ENCODE measurements around the gene OR1I1.
"Not testable (repeated sequence)": the region's sequence is repeated elsewhere in the genome, so short reads cannot be mapped to it uniquely, and the experiment has no call there.

OR1I1 gene

GRCh38 chr19:15081911-15082310 lies at the start of gene OR1I1:
Gene OR1I1 (plus strand): TSS chr19:15082211. CDS start chr19:15087066, 4,855 bp downstream.
- DNase-seq (no peak), ATAC-seq (no peak)
- Mint-ChIP-seq H3K9me3 (no peaks in the 10 kb centered on the region), H3K27ac (no peak within 1 kb of the TSS), H3K36me3 (ENCODE audit: low read depth) (no peaks in the 10 kb centered on the region), H3K4me1 (no peaks in the 10 kb centered on the region), H3K27me3 (peaks cover 18% of the 10 kb centered on the region), H3K4me3 (no peak within 1 kb of the TSS)

DNA sequence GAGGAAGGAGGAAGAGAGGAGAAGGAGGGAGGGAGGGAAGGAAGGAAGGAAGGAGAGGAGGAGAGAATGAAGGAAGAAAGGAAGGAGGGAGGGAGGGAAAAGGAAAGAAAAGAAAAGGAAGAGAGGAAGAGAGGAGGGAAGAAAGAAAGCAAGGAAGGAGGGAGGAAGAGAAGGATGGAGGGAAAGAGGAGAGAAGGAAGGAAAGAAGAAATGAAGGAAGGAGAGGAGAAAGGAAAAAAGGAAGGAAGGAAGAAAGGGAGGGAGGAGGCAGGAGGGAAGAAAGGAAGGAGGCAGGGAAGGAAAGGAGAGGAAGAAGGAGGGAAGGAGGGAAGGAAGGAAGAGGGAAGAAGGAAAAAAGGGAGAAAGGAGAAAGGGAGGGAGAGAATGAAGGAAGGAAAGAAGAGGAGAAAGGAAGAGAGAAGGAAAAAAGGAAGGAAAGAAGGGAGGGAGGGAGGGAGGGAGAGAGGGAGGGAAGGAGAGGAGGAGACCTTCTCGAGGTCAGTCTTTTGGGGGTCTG lies 46.2 kb upstream of the OR1I1 start:
- Mint-ChIP-seq H3K27ac (no peak overlapping the region), H3K9me3 (no peaks in the 10 kb centered on the region), H3K4me1 (no peaks in the 10 kb centered on the region), H3K4me3 (no peak overlapping the region), H3K27me3 (peaks cover 23% of the 10 kb centered on the region), H3K36me3 (ENCODE audit: low read depth) (no peaks in the 10 kb centered on the region)
- DNase-seq (no peak), ATAC-seq (no peak)

DNA sequence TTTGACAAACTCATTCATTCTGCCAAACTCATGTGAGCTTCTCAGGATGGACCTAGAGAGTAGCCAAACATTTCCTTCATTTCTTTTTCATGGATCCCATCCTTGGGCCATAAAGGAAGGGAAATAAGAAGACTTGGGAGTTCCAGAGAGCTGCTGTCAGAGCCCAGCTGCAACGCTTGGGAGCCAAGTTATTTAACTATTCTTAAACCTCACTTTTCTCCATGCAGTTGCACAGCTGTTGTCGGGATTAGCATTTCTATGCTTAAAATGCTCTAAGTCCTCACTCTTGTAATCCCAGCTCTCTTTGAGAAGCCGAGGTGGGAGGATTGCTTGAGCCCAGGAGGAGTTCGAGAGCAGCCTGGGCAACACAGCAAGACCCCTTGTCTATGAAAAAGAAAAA lies 44.4 kb upstream of the OR1I1 start:
- no peak overlapping the region for H3K27ac Mint-ChIP-seq
- peaks cover 23% of the 10 kb centered on the region for H3K27me3 Mint-ChIP-seq
- H3K36me3 Mint-ChIP-seq (ENCODE audit: low read depth) = no peaks in the 10 kb centered on the region
- H3K4me1 Mint-ChIP-seq = no peaks in the 10 kb centered on the region
- no peak overlapping the region for H3K4me3 Mint-ChIP-seq
- no peak for ATAC-seq
- no peaks in the 10 kb centered on the region for H3K9me3 Mint-ChIP-seq
- no peak for DNase-seq

GRCh38 chr19:15038294-15038693 lies 43.7 kb upstream of the OR1I1 start:
- DNase-seq (no peak), ATAC-seq (no peak)
- no peaks in the 10 kb centered on the region for H3K9me3 Mint-ChIP-seq
- H3K27me3 Mint-ChIP-seq = peaks cover 23% of the 10 kb centered on the region
- no peaks in the 10 kb centered on the region for H3K36me3 Mint-ChIP-seq (ENCODE audit: low read depth)
- no peak overlapping the region for H3K4me3 Mint-ChIP-seq
- no peak overlapping the region for H3K27ac Mint-ChIP-seq
- H3K4me1 Mint-ChIP-seq = no peaks in the 10 kb centered on the region

DNA sequence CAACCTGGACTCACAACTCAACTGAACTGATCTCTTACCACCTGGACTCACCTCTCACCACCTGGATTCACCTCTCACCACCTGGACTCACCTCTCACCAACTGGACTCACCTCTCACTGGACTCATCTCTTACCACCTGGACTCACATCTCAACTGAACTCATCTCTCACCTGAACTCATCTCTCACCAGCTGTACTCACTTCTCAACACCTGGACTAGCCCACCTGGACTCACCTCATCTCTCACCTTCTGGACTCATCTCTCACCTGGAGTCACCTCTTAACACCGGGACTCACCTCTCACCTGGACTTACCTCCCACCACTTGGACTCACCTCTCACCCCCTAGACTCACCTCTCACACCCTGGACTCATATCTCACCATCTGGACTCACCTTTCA lies 40.0 kb upstream of the OR1I1 start:
- H3K27me3 Mint-ChIP-seq = peaks cover 18% of the 10 kb centered on the region
- no peaks in the 10 kb centered on the region for H3K4me1 Mint-ChIP-seq
- no peaks in the 10 kb centered on the region for H3K9me3 Mint-ChIP-seq
- no peak overlapping the region for H3K4me3 Mint-ChIP-seq
- DNase-seq = no peak
- H3K36me3 Mint-ChIP-seq (ENCODE audit: low read depth) = no peaks in the 10 kb centered on the region
- H3K27ac Mint-ChIP-seq = no peak overlapping the region
- no peak for ATAC-seq

GRCh38 chr19:15042826-15043225 lies 39.2 kb upstream of the OR1I1 start:
- no peak for DNase-seq
- no peak for ATAC-seq
- Mint-ChIP-seq H3K36me3 (ENCODE audit: low read depth) (no peaks in the 10 kb centered on the region), H3K4me1 (no peaks in the 10 kb centered on the region), H3K9me3 (no peaks in the 10 kb centered on the region), H3K27ac (no peak overlapping the region), H3K4me3 (no peak overlapping the region), H3K27me3 (peaks cover 21% of the 10 kb centered on the region)

DNA sequence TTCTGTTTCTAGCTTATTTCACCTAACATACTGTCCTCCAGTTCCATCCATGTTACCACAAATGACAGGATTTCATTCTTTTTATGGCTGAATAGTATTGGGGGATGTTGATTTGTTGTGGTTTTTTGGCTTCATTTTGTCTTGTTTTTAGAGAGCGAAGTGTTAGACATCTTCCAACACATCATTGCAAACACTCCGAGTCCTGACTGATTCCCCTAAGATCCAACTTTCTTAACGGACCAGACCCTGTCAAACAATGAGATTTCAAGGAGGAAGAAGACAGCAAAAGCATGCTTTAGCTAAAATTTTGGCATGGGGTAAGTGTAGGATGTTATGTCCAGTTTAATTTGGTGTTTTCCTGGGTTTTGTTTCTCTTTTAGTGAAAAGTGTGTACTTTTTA lies 36.5 kb upstream of the OR1I1 start:
- DNase-seq (no peak), ATAC-seq (no peak)
- Mint-ChIP-seq H3K4me3 (no peak overlapping the region), H3K27ac (no peak overlapping the region), H3K9me3 (no peaks in the 10 kb centered on the region), H3K27me3 (peaks cover 24% of the 10 kb centered on the region), H3K36me3 (ENCODE audit: low read depth) (no peaks in the 10 kb centered on the region), H3K4me1 (no peaks in the 10 kb centered on the region)

- Mint-ChIP-seq H3K27ac (no peak overlapping the region), H3K36me3 (ENCODE audit: low read depth) (no peaks in the 10 kb centered on the region), H3K4me1 (no peaks in the 10 kb centered on the region), H3K4me3 (no peak overlapping the region), H3K27me3 (peaks cover 33% of the 10 kb centered on the region), H3K9me3 (no peaks in the 10 kb centered on the region)
- no peak for ATAC-seq
- DNase-seq = no peak
These were observed 34.3 kb upstream of the OR1I1 start for GRCh38 chr19:15047680-15048079.

GRCh38 chr19:15048128-15048527 lies 33.9 kb upstream of the OR1I1 start:
- Mint-ChIP-seq H3K9me3 (no peaks in the 10 kb centered on the region), H3K27me3 (peaks cover 33% of the 10 kb centered on the region), H3K4me1 (no peaks in the 10 kb centered on the region), H3K36me3 (ENCODE audit: low read depth) (no peaks in the 10 kb centered on the region), H3K27ac (no peak overlapping the region), H3K4me3 (no peak overlapping the region)
- DNase-seq = no peak
- ATAC-seq = no peak

- Mint-ChIP-seq H3K4me1 (no peaks in the 10 kb centered on the region), H3K9me3 (no peaks in the 10 kb centered on the region), H3K4me3 (no peak within 1 kb of the TSS), H3K36me3 (ENCODE audit: low read depth) (no peaks in the 10 kb centered on the region), H3K27me3 (peaks cover 29% of the 10 kb centered on the region), H3K27ac (no peak within 1 kb of the TSS)
- no peak for DNase-seq
- no peak for ATAC-seq
These were observed 33.0 kb upstream of the OR1I1 start, which contains the start of gene CASP14 for GRCh38 chr19:15048885-15049541. Gene CASP14 (plus strand): TSS chr19:15049480. CDS start chr19:15052252, 2,772 bp downstream.

DNA sequence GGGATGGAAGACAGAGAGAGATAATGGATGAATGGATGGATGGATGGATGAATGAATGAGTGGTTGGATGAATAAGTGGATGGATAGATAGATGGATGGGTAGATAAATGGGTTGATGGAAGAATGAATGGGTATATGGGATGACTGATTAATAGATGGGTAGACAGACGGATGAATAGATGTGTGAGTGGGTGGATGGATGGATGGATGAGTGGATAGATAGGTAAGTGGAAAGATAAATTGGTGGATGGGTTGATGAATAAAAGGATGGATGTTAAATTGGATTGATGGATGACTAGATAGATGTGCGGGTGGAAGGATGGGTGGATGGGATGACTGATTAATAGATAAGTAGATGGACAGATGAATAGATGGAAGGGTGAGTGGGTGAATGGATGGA lies 31.4 kb upstream of the OR1I1 start:
- Mint-ChIP-seq H3K9me3 (no peaks in the 10 kb centered on the region), H3K27ac (no peak overlapping the region), H3K27me3 (peaks cover 31% of the 10 kb centered on the region), H3K4me1 (no peaks in the 10 kb centered on the region), H3K36me3 (ENCODE audit: low read depth) (no peaks in the 10 kb centered on the region), H3K4me3 (no peak overlapping the region)
- DNase-seq = no peak
- no peak for ATAC-seq

- Mint-ChIP-seq H3K27me3 (peaks cover 22% of the 10 kb centered on the region), H3K27ac (no peak overlapping the region), H3K4me1 (no peaks in the 10 kb centered on the region), H3K4me3 (no peak overlapping the region), H3K9me3 (no peaks in the 10 kb centered on the region), H3K36me3 (ENCODE audit: low read depth) (no peaks in the 10 kb centered on the region)
- DNase-seq = no peak
- ATAC-seq = no peak
These were observed 20.0 kb upstream of the OR1I1 start for GRCh38 chr19:15062036-15062435.

GRCh38 chr19:15070386-15070785 lies 11.6 kb upstream of the OR1I1 start:
- H3K36me3 Mint-ChIP-seq (ENCODE audit: low read depth); H3K4me3 Mint-ChIP-seq; H3K9me3 Mint-ChIP-seq; H3K27ac Mint-ChIP-seq; DNase-seq; H3K4me1 Mint-ChIP-seq; ATAC-seq: not testable (repeated sequence)
- H3K27me3 Mint-ChIP-seq = peaks cover 12% of the 10 kb centered on the region

GRCh38 chr19:15072930-15073647 lies 8.9 kb upstream of the OR1I1 start:
- H3K4me1 Mint-ChIP-seq = no peaks in the 10 kb centered on the region
- no peaks in the 10 kb centered on the region for H3K36me3 Mint-ChIP-seq (ENCODE audit: low read depth)
- no peak for DNase-seq
- H3K27me3 Mint-ChIP-seq = peaks cover 3% of the 10 kb centered on the region
- H3K4me3 Mint-ChIP-seq = no peak overlapping the region
- no peak for ATAC-seq
- no peaks in the 10 kb centered on the region for H3K9me3 Mint-ChIP-seq
- H3K27ac Mint-ChIP-seq = no peak overlapping the region

DNA sequence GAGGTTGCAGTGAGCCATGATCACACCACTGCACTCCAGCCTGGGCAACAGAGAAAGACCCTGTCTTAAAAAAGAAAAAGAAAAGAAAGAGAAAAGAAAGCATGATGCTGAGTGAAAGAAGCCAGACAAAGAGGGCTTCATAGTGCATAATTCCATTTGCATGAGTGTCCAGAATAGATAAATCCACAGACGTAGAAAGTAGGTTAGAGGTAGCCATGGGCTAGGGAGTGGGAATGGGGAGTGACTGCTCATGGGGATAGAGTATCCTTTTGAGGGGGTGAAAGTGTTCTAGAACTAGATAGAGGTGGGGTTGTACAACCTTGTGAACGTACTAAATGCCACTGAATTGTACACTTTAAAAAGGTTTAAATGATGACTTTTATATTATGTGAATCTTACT lies 7.6 kb upstream of the OR1I1 start:
- H3K27me3 Mint-ChIP-seq = peaks cover 9% of the 10 kb centered on the region
- no peak overlapping the region for H3K4me3 Mint-ChIP-seq
- H3K36me3 Mint-ChIP-seq (ENCODE audit: low read depth) = no peaks in the 10 kb centered on the region
- no peaks in the 10 kb centered on the region for H3K9me3 Mint-ChIP-seq
- H3K27ac Mint-ChIP-seq = no peak overlapping the region
- DNase-seq (no peak), ATAC-seq (no peak)
- H3K4me1 Mint-ChIP-seq = no peaks in the 10 kb centered on the region
